Body of pancreas (tissue), 4 donors: Measurements from ENCODE around the gene TFDP1.

ENCODE experiments used
- CTCF ChIP-seq, 7 experiments: fragments of 450-650 bp in 4 of 7; fragments of 200-600 bp in 3 of 7; sonication (generic) in 3 of 7; IDR thresholded peaks; one replicate each; pipeline ENCODE4 v1.5.1; 2016 to 2019; ENCODE audit warnings: antibody characterized with exemption in 7 of 7
- POLR2A ChIP-seq, 3 donors: fragments of 450-650 bp; IDR thresholded peaks; one replicate each; pipeline ENCODE4 v1.6.1; 2016; ENCODE audit warnings: antibody characterized with exemption in 3 of 3, mild to moderate bottlenecking in 2 of 3

GRCh38 chr13:113611996-113612395 is 27.4 kb downstream of the TFDP1 start:
- no peak for TF ChIP-seq POLR2A (IDR thresholded peaks at IDR 0.05)
- TF ChIP-seq CTCF (IDR thresholded peaks at IDR 0.05) = no peak
